Ovary (tissue), 1 donor: Measurements from ENCODE around the gene THSD4.

Experiments
- EP300 ChIP-seq: sonication (generic); formaldehyde crosslinking; IDR thresholded peaks from one replicate; pipeline ENCODE4 v1.6.1; 2017; ENCODE audit warnings: antibody characterized with exemption
- POLR2A ChIP-seq: fragments of 450-650 bp; IDR thresholded peaks from one replicate; pipeline ENCODE4 v1.6.1; 2017; ENCODE audit warnings: antibody characterized with exemption, mild to moderate bottlenecking, moderate library complexity

DNA sequence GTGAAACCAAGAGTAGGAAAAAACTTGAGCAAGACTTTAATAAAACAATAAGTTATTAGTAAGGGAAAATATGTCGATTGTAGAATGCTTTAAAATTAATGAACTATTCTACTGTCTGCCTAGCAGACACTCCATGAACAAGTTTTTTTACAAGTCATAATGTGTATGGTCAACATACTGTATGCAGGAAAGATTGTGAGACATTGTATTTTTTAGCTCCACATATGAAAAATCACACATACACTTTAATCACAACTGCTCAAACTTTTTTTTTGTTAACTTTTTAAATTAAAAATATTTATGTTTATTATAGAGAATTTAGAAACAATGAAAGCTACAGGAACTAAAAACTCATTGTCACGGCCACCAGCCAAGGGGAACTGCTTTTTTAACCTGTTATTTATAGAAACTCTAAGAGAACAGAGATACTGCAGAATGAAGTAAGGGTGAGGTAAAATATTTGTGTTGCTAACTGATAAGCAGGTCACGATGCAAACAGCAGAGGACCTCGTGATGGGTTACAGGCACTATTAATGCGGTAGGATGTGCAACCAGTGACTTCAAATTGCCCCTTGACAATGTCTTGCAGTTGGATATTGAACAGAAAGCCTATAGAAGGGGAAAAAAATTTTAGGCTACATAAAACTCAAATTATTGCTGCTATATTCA is 53.0 kb downstream of the THSD4 start:
- TF ChIP-seq EP300 (no peak), POLR2A (no peak)
